GM12865 (cell line): ENCODE measurements around the gene PKN3.
A peak's percentile ranks its signal among the peaks of the same experiment; 100 is the strongest.
"Not testable (repeated sequence)": the region's sequence is repeated elsewhere in the genome, so short reads cannot be mapped to it uniquely, and the experiment has no call there.

ENCODE experiments used
- DNase-seq: peaks from one replicate; pipeline ENCODE4 v3.0.0; 2010; ENCODE audit warnings: low read depth
- H3K4me3 ChIP-seq: 2 replicates; pipeline ENCODE4 v1.5.1; 2011; ENCODE audit warnings: mild to moderate bottlenecking, low read depth, low read length, control low read depth
- CTCF ChIP-seq: IDR thresholded peaks from 2 replicates; pipeline ENCODE4 v1.5.1; 2011; ENCODE audit warnings: low read length, control low read depth, low read depth, inconsistent platforms; ENCODE audit not compliant: insufficient read depth; ENCODE audit errors: missing control alignments

PKN3 gene

GRCh38 chr9:128685636-128686489 lies 16.4 kb upstream of the PKN3 start:
- peak; percentile 48 for DNase-seq
- no peak for TF ChIP-seq CTCF
- peak overlapping the region; percentile 87 for H3K4me3 ChIP-seq

GRCh38 chr9:128687453-128687852 lies 14.8 kb upstream of the PKN3 start:
- no peak overlapping the region for H3K4me3 ChIP-seq
- DNase-seq: no peak
- TF ChIP-seq CTCF: no peak

GRCh38 chr9:128688501-128689292 lies 13.6 kb upstream of the PKN3 start, which contains the start of gene SET:
SET (plus strand) TSS chr9:128689222; CDS start chr9:128689583, 361 bp downstream.
- peak; percentile 98 for DNase-seq
- H3K4me3 ChIP-seq: peak within 1 kb of the TSS; percentile 93
- TF ChIP-seq CTCF: no peak

- no peak for DNase-seq
- H3K4me3 ChIP-seq: peak overlapping the region; percentile 54
- no peak for TF ChIP-seq CTCF
These were observed 13.0 kb upstream of the PKN3 start for GRCh38 chr9:128689293-128689774.

GRCh38 chr9:128689820-128690683 lies 12.3 kb upstream of the PKN3 start:
- DNase-seq: peak; percentile 68
- H3K4me3 ChIP-seq: peak overlapping the region; percentile 93
- no peak for TF ChIP-seq CTCF

- no peak for DNase-seq
- TF ChIP-seq CTCF: no peak
- H3K4me3 ChIP-seq: peak overlapping the region; percentile 93
These were observed 11.6 kb upstream of the PKN3 start for GRCh38 chr9:128690684-128691034.

GRCh38 chr9:128693738-128694137 lies 8.6 kb upstream of the PKN3 start:
- not testable (repeated sequence) for DNase-seq, H3K4me3 ChIP-seq
